GM23338 (cell line): ENCODE data around the gene IFNG-AS1.

Experiments used
- CREB1 ChIP-seq: fragments of 250-450 bp; sonication (Bioruptor Pico); IDR thresholded peaks from 2 replicates; pipeline ENCODE4 v1.5.0; 2020; ENCODE audit warnings: low read depth, mild to moderate bottlenecking, moderate library complexity
- ETS1 ChIP-seq: IDR thresholded peaks from 2 replicates; pipeline ENCODE4 v1.6.1; 2016; ENCODE audit warnings: antibody characterized with exemption
- EZH2 ChIP-seq: fragments of 200-600 bp; sonication (generic); IDR thresholded peaks from one replicate; pipeline ENCODE4 v1.8.0; 2017; ENCODE audit warnings: antibody characterized with exemption, mild to moderate bottlenecking, low read depth; ENCODE audit not compliant: unreplicated experiment
- EZH2phosphoT487 ChIP-seq: fragments of 200-600 bp; sonication (generic); IDR thresholded peaks from one replicate; pipeline ENCODE4 v1.8.1; 2018; ENCODE audit warnings: antibody characterized with exemption; ENCODE audit not compliant: unreplicated experiment
- POLR2AphosphoS5 ChIP-seq: IDR thresholded peaks from 2 replicates; pipeline ENCODE4 v1.6.1; 2016; ENCODE audit warnings: antibody characterized with exemption, low read depth
- REST ChIP-seq: IDR thresholded peaks from one replicate; pipeline ENCODE4 v1.6.1; 2018; ENCODE audit warnings: antibody characterized with exemption; ENCODE audit not compliant: unreplicated experiment
- ZNF114 ChIP-seq: fragments of 250-450 bp; sonication (Bioruptor Pico); IDR thresholded peaks from 2 replicates; pipeline ENCODE4 v1.5.0; 2020; ENCODE audit warnings: mild to moderate bottlenecking, moderate library complexity
- ZNF331 ChIP-seq: fragments of 250-450 bp; sonication (Bioruptor Pico); IDR thresholded peaks from 2 replicates; pipeline ENCODE4 v1.5.0; 2020; ENCODE audit warnings: low read depth, mild to moderate bottlenecking, moderate library complexity
- TF ChIP-seq, protein P1 (sequence below), 2 experiments: fragments of 200-600 bp in 1 of 2; sonication (generic) in 1 of 2; conservative IDR thresholded peaks; 2 replicates each; pipeline versions ENCODE4 v1.5.1 to v1.6.1; 2016 to 2017; ENCODE audit warnings: antibody characterized with exemption in 2 of 2, low read depth in 2 of 2, mild to moderate bottlenecking in 2 of 2, moderate library complexity in 1 of 2

GRCh38 chr12:68038650-68039049, 49.4 kb downstream of the IFNG-AS1 start:
- no peak for TF ChIP-seq EZH2phosphoT487
- TF ChIP-seq, protein P1, sequence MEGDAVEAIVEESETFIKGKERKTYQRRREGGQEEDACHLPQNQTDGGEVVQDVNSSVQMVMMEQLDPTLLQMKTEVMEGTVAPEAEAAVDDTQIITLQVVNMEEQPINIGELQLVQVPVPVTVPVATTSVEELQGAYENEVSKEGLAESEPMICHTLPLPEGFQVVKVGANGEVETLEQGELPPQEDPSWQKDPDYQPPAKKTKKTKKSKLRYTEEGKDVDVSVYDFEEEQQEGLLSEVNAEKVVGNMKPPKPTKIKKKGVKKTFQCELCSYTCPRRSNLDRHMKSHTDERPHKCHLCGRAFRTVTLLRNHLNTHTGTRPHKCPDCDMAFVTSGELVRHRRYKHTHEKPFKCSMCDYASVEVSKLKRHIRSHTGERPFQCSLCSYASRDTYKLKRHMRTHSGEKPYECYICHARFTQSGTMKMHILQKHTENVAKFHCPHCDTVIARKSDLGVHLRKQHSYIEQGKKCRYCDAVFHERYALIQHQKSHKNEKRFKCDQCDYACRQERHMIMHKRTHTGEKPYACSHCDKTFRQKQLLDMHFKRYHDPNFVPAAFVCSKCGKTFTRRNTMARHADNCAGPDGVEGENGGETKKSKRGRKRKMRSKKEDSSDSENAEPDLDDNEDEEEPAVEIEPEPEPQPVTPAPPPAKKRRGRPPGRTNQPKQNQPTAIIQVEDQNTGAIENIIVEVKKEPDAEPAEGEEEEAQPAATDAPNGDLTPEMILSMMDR (conservative IDR thresholded peaks at IDR 0.05; ENCODE audit: low read depth in 2 of 2), result no peak
- TF ChIP-seq CREB1 (CRISPR knock-in tag), result no peak
- no peak for TF ChIP-seq POLR2AphosphoS5
- no peak for TF ChIP-seq ETS1
- no peak for TF ChIP-seq ZNF331 (CRISPR knock-in tag)
- no peak for TF ChIP-seq EZH2
- no peak for TF ChIP-seq REST
- no peak for TF ChIP-seq ZNF114
